IPS-18c (cell line): ENCODE results near the gene ACO2.

Source experiments
- H3K4me3 ChIP-seq: 2 replicates; pipeline ENCODE4 v1.7.0; 2013; ENCODE audit warnings: low read depth, mild to moderate bottlenecking, low read length, moderate library complexity; ENCODE audit not compliant: insufficient read depth
- H3K9me3 ChIP-seq: one replicate; pipeline ENCODE4 v1.6.1; 2013; ENCODE audit warnings: mild to moderate bottlenecking, low read length, moderate library complexity; ENCODE audit not compliant: control insufficient read depth, insufficient read depth

ACO2 gene

GRCh38 chr22:41507330-41508063 lies 38.6 kb downstream of the ACO2 start:
- H3K4me3 ChIP-seq = no peak overlapping the region

GRCh38 chr22:41508770-41509170 lies 39.9 kb downstream of the ACO2 start:
- Histone ChIP-seq H3K4me3 (no peak overlapping the region), H3K9me3 (no peaks in the 10 kb centered on the region)

More at GRCh38 chr22:41507330-41508063, 38.6 kb downstream of the ACO2 start:
- no peaks in the 10 kb centered on the region for H3K9me3 ChIP-seq

- Histone ChIP-seq H3K4me3 (no peak overlapping the region), H3K9me3 (no peaks in the 10 kb centered on the region)
Observed at GRCh38 chr22:41511521-41511968, 42.6 kb downstream of the ACO2 start.

- Histone ChIP-seq H3K4me3 (no peak overlapping the region), H3K9me3 (no peaks in the 10 kb centered on the region)
Observed at GRCh38 chr22:41512421-41513194, 43.7 kb downstream of the ACO2 start.

- Histone ChIP-seq H3K9me3 (no peaks in the 10 kb centered on the region), H3K4me3 (no peak overlapping the region)
Observed at GRCh38 chr22:41513391-41513790, 44.5 kb downstream of the ACO2 start.

GRCh38 chr22:41516462-41516861 lies 47.5 kb downstream of the ACO2 start:
- no peaks in the 10 kb centered on the region for H3K9me3 ChIP-seq
- no peak overlapping the region for H3K4me3 ChIP-seq

GRCh38 chr22:41517172-41518047 lies 48.5 kb downstream of the ACO2 start:
- no peak overlapping the region for H3K4me3 ChIP-seq

GRCh38 chr22:41518048-41518347 lies 49.1 kb downstream of the ACO2 start:
- Histone ChIP-seq H3K4me3 (no peak overlapping the region), H3K9me3 (no peaks in the 10 kb centered on the region)

More at GRCh38 chr22:41517172-41518047, 48.5 kb downstream of the ACO2 start:
- H3K9me3 ChIP-seq = no peaks in the 10 kb centered on the region

- Histone ChIP-seq H3K9me3 (peaks cover 2% of the 10 kb centered on the region), H3K4me3 (no peak overlapping the region)
Observed at GRCh38 chr22:41521126-41521525, 52.2 kb downstream of the ACO2 start.

- H3K4me3 ChIP-seq = no peak overlapping the region
- H3K9me3 ChIP-seq = peaks cover 2% of the 10 kb centered on the region
Observed at GRCh38 chr22:41522813-41523212, 53.9 kb downstream of the ACO2 start.

- Histone ChIP-seq H3K4me3 (no peak overlapping the region), H3K9me3 (peaks cover 2% of the 10 kb centered on the region)
Observed at GRCh38 chr22:41523464-41524221, 54.7 kb downstream of the ACO2 start.

- H3K9me3 ChIP-seq = peaks cover 2% of the 10 kb centered on the region
- no peak overlapping the region for H3K4me3 ChIP-seq
Observed at GRCh38 chr22:41524251-41524661, 55.3 kb downstream of the ACO2 start.

GRCh38 chr22:41524809-41525449 lies 56.0 kb downstream of the ACO2 start:
- Histone ChIP-seq H3K9me3 (peaks cover 2% of the 10 kb centered on the region), H3K4me3 (no peak overlapping the region)

- no peak overlapping the region for H3K4me3 ChIP-seq
- H3K9me3 ChIP-seq = peaks cover 2% of the 10 kb centered on the region
Observed at GRCh38 chr22:41525450-41526225, 56.7 kb downstream of the ACO2 start.

GRCh38 chr22:41526226-41526829 lies 57.4 kb downstream of the ACO2 start:
- Histone ChIP-seq H3K9me3 (peaks cover 2% of the 10 kb centered on the region), H3K4me3 (no peak overlapping the region)
